Neural progenitor cell (in vitro differentiated cells): ENCODE measurements around the gene ABHD4.

ENCODE experiments used
- CTCF ChIP-seq: fragments of 200-600 bp; sonication (generic); IDR thresholded peaks from 2 replicates; pipeline ENCODE4 v1.5.1; 2017; ENCODE audit warnings: antibody characterized with exemption, mild to moderate bottlenecking
- EZH2 ChIP-seq: fragments of 200-600 bp; sonication (generic); IDR thresholded peaks from 2 replicates; pipeline ENCODE4 v1.6.1; 2017; ENCODE audit warnings: antibody characterized with exemption, mild to moderate bottlenecking, moderate library complexity
- EZH2phosphoT487 ChIP-seq: fragments of 200-600 bp; sonication (generic); IDR thresholded peaks from 2 replicates; pipeline ENCODE4 v1.6.1; 2017; ENCODE audit warnings: antibody characterized with exemption

- TF ChIP-seq CTCF (no peak), EZH2phosphoT487 (no peak), EZH2 (no peak)
Observed at GRCh38 chr14:22651586-22651985, 53.5 kb downstream of the ABHD4 start.
